Stimulated activated naive B cell treated with anti-CD40 and anti-IgM and Interleukin-4, amounts not matched to agents 10 μg/mL and 1 μg/mL and 100 μg/mL, for 72 hours (primary cell): ENCODE results near the gene CA7.
A peak's percentile ranks its signal among the peaks of the same experiment; 100 is the strongest.

Source experiments
- ATAC-seq, 2 donors: fragments of 150-1000 bp; cut with Tn5 transposase; replicated peaks; 2 replicates each; pipeline ENCODE4 v1.10.0; 2021; ENCODE audit warnings: moderate library complexity in 1 of 2
- DNase-seq: peaks from one replicate; pipeline ENCODE4 v3.0.0; 2021
- H3K27ac Mint-ChIP-seq: one replicate; pipeline ENCODE4 v1.8.0; 2022; ENCODE audit warnings: mild to moderate bottlenecking, mixed read lengths
- H3K27me3 Mint-ChIP-seq, 2 donors: one replicate each; pipeline ENCODE4 v1.8.0; 2022; ENCODE audit warnings: mixed read lengths in 2 of 2
- H3K36me3 Mint-ChIP-seq, 2 donors: one replicate each; pipeline ENCODE4 v1.8.0; 2022; ENCODE audit warnings: mixed read lengths in 2 of 2, mild to moderate bottlenecking in 1 of 2
- H3K4me1 Mint-ChIP-seq, 2 donors: one replicate each; pipeline ENCODE4 v1.8.0; 2022; ENCODE audit warnings: mixed read lengths in 2 of 2, mild to moderate bottlenecking in 1 of 2
- H3K4me3 Mint-ChIP-seq, 2 donors: one replicate each; pipeline ENCODE4 v1.8.0; 2022; ENCODE audit warnings: mild to moderate bottlenecking in 2 of 2, mixed read lengths in 2 of 2, moderate library complexity in 1 of 2
- H3K9me3 Mint-ChIP-seq, 2 donors: one replicate each; pipeline ENCODE4 v1.8.0; 2022; ENCODE audit warnings: mixed read lengths in 2 of 2, mild to moderate bottlenecking in 1 of 2

CA7 gene

DNA sequence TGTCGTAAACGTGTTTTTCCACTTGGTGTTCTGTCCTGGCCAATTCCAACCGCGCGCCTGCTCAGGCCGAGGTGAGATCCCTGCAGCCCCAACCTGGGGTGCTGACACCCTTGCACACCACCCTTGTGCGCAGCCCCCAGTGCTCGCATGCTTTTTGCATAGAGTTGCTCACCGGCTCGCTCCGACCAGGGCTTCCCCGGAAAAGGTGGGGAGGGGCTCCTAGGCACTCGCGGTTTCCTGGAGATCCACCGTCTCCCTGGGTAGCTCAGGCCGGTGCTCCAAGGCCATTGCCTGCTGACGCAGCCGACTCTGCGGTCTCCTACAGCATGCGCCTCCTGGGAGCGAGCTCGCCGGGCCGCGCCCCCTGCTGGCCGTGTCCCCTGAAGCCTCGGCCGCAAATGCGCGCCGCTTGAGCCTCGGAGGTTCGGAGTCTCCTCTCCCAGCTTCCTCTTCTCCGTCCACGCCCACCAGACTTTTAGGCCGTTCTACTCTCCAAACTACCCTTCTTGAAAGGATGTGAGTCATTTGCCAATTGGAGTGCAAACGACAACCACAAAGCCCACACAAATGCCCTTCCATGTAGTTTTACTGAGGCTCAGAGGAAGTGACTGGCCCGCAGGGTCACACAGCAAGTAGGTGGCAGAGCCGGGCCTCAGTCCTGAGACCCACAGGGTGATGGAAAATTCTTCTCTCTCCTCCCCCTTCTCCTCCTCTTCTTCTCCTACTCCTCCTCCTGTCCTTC, 28.9 kb downstream of the CA7 start:
- Mint-ChIP-seq H3K4me3 (peak overlapping the region; percentile 81 to 82), H3K36me3 (peaks cover 3 to 5% of the 10 kb centered on the region in 2 donors), H3K27ac (peak overlapping the region; percentile 0), H3K27me3 (peaks cover 6 to 10% of the 10 kb centered on the region in 2 donors), H3K9me3 (peaks cover 3 to 8% of the 10 kb centered on the region in 2 donors), H3K4me1 (peaks cover 16 to 31% of the 10 kb centered on the region in 2 donors)
- ATAC-seq, result peak; percentile 88 to 92
- DNase-seq, result peak; percentile 95

DNA sequence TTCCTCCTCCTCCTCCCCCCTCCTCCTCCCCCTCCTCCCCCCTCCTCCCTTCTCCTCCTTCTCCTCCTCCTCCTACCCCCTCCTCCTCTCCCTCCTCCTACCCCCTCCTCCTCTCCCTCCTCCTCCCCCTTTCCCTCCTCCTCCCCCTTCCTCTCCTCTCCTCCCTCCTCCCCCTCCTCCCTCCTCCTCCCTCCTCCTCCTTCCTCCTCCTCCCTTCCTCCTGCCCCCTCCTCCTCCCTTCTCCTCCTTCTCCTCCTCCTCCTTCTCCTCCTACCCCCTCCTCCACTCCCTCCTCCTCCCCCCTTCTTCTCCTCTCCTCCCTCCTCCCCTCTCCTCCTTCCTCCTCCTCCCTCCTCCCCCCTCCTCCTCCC, 29.5 kb downstream of the CA7 start:
- no peak for ATAC-seq
- H3K4me1 Mint-ChIP-seq, result peaks cover 22 to 35% of the 10 kb centered on the region in 2 donors
- no peak overlapping the region for H3K4me3 Mint-ChIP-seq
- peaks cover 3 to 5% of the 10 kb centered on the region in 2 donors for H3K36me3 Mint-ChIP-seq
- peaks cover 3 to 8% of the 10 kb centered on the region in 2 donors for H3K9me3 Mint-ChIP-seq
- peaks cover 6 to 10% of the 10 kb centered on the region in 2 donors for H3K27me3 Mint-ChIP-seq
- peak overlapping the region; percentile 93 for H3K27ac Mint-ChIP-seq
- no peak for DNase-seq

DNA sequence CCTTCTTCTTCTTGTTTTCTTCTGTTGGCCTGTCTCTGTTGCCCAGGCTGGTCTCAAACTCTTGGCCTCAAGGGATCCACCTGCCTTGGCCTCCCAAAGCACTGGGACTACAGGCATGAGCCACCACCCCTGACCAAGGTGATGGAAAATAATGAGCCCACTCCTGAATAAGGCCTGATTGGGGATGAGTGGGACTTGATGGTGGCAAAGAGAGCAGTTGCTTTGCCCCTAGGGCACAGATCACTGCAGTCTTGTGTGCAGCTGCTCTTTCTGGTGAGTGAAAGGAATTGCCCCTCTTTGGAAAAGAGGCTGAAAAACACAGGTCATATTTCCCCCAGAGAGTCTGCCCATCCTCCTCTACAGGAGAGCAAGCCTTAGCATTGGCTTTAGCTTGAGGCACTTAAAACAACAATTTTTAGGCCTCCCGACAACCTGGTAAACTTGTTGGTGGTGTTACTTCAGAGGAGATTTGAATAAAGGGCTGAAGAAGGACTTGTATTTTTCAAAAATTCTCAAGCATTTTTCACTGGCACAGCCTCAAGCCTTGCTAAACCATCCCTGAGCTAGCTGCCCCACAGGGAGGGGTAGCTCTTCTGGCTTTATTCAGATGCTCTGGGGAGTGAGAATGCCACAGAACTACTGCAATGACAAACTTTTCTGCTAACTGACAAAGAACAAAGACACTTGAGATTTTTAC, 30.0 kb downstream of the CA7 start:
- ATAC-seq, result no peak
- Mint-ChIP-seq H3K27me3 (peaks cover 6 to 10% of the 10 kb centered on the region in 2 donors), H3K4me1 (peaks cover 22 to 38% of the 10 kb centered on the region in 2 donors), H3K9me3 (peaks cover 3 to 8% of the 10 kb centered on the region in 2 donors), H3K27ac (peak overlapping the region; percentile 93), H3K4me3 (peak overlapping the region in 1 of 2 donors; percentile 60), H3K36me3 (peaks cover 3 to 5% of the 10 kb centered on the region in 2 donors)
- no peak for DNase-seq

- H3K27me3 Mint-ChIP-seq, result no peaks in the 10 kb centered on the region
- peaks cover 3 to 8% of the 10 kb centered on the region in 2 donors for H3K9me3 Mint-ChIP-seq
- H3K4me1 Mint-ChIP-seq, result peaks cover 26 to 49% of the 10 kb centered on the region in 2 donors
- peak; percentile 51 to 53 for ATAC-seq
- H3K27ac Mint-ChIP-seq, result peak overlapping the region; percentile 37
- peak; percentile 65 for DNase-seq
- H3K36me3 Mint-ChIP-seq, result peaks cover 3 to 7% of the 10 kb centered on the region in 2 donors
- peak overlapping the region; percentile 41 for H3K4me3 Mint-ChIP-seq
These were observed 33.9 kb downstream of the CA7 start for GRCh38 chr16:66878067-66878466.

GRCh38 chr16:66880288-66881013, 36.2 kb downstream of the CA7 start, which contains the start of gene PDP2:
TSS of gene PDP2 (plus strand) at chr16:66880515. CDS start at chr16:66884285, 3,770 bp downstream.
- Mint-ChIP-seq H3K4me1 (peaks cover 19 to 38% of the 10 kb centered on the region in 2 donors), H3K4me3 (peak within 1 kb of the TSS; percentile 95 to 97), H3K27me3 (no peaks in the 10 kb centered on the region), H3K9me3 (peaks cover 3 to 4% of the 10 kb centered on the region in 2 donors), H3K27ac (peak within 1 kb of the TSS; percentile 93), H3K36me3 (peaks cover 13 to 17% of the 10 kb centered on the region in 2 donors)
- ATAC-seq, result peak; percentile 94 to 95
- peak; percentile 91 for DNase-seq

DNA sequence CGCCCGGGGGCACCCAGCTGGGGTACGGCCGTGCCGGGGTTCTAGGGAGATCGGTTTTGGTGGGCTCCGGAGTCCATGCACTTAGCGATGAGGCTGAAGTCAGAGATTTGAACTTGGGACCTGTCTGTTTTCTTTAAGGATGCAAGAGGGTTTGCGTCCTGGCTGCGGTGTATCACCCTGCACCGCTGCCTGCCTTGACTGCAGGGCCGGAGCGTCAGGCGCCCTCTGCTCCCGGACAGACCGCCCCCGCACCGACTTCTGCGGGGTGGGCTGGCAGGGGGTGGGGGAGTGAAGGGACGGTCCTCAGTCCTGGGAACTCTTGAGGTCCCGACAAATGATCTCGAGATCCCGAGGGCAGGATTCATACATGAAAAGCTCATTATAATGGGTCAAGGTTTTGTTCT, 36.8 kb downstream of the CA7 start:
- H3K4me3 Mint-ChIP-seq, result peak overlapping the region; percentile 95 to 97
- H3K4me1 Mint-ChIP-seq, result peaks cover 19 to 41% of the 10 kb centered on the region in 2 donors
- ATAC-seq, result peak in 1 of 2 donors; percentile 11

DNA sequence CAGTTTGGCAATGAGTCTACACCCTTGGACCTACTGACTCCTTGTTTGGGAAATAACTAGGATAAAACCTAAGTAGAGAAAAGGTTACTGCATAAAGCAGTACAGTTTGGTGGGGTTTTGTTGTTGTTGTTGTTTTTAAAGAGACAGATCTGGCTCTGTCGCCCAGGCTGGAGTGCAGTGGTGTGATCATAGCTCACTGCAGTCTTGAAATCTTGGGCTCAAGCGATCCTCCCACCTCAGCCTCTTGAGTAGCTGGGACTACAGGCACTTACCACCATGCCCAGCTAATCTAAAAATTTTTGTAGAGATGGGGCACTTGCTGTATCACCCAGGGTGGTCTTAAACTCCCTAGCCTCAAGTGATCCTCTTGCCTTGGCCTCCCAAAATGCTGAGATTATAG, 37.3 kb downstream of the CA7 start:
- ATAC-seq (no peak), DNase-seq (no peak)
- Mint-ChIP-seq H3K4me1 (peaks cover 19 to 41% of the 10 kb centered on the region in 2 donors), H3K27ac (peak overlapping the region; percentile 9), H3K4me3 (peak overlapping the region; percentile 50 to 95), H3K36me3 (peaks cover 12 to 21% of the 10 kb centered on the region in 2 donors), H3K9me3 (no peaks in the 10 kb centered on the region), H3K27me3 (no peaks in the 10 kb centered on the region)

More for the DNA sequence above, 36.8 kb downstream of the CA7 start:
- no peak overlapping the region for H3K27ac Mint-ChIP-seq
- no peaks in the 10 kb centered on the region for H3K27me3 Mint-ChIP-seq
- no peak for DNase-seq
- H3K9me3 Mint-ChIP-seq, result peaks cover 3% of the 10 kb centered on the region in 2 donors
- peaks cover 15 to 19% of the 10 kb centered on the region in 2 donors for H3K36me3 Mint-ChIP-seq

- Mint-ChIP-seq H3K4me3 (no peak overlapping the region), H3K27me3 (no peaks in the 10 kb centered on the region), H3K27ac (no peak overlapping the region), H3K36me3 (peaks cover 17 to 25% of the 10 kb centered on the region in 2 donors), H3K9me3 (no peaks in the 10 kb centered on the region), H3K4me1 (peaks cover 19 to 45% of the 10 kb centered on the region in 2 donors)
- ATAC-seq (no peak), DNase-seq (no peak)
These were observed 37.8 kb downstream of the CA7 start for GRCh38 chr16:66881964-66882508.

- Mint-ChIP-seq H3K4me1 (peaks cover 19 to 50% of the 10 kb centered on the region in 2 donors), H3K4me3 (no peak overlapping the region), H3K27ac (no peak overlapping the region), H3K27me3 (no peaks in the 10 kb centered on the region), H3K9me3 (no peaks in the 10 kb centered on the region), H3K36me3 (peaks cover 18 to 29% of the 10 kb centered on the region in 2 donors)
- ATAC-seq, result no peak
- no peak for DNase-seq
These were observed 38.5 kb downstream of the CA7 start for GRCh38 chr16:66882702-66883101.

DNA sequence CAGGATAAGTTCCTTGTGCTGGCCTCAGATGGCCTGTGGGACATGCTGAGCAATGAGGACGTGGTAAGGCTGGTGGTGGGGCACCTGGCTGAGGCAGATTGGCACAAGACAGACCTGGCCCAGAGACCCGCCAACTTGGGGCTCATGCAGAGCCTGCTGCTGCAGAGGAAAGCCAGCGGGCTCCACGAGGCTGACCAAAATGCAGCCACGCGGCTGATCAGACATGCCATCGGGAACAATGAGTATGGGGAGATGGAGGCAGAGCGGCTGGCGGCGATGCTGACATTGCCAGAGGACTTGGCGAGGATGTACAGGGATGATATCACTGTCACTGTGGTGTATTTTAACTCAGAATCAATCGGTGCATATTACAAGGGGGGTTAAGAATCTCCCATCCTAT, 41.3 kb downstream of the CA7 start:
- Mint-ChIP-seq H3K36me3 (peaks cover 26 to 37% of the 10 kb centered on the region in 2 donors), H3K4me3 (no peak overlapping the region), H3K27me3 (no peaks in the 10 kb centered on the region), H3K4me1 (peaks cover 2 to 33% of the 10 kb centered on the region in 2 donors), H3K9me3 (no peaks in the 10 kb centered on the region), H3K27ac (no peak overlapping the region)
- ATAC-seq (no peak), DNase-seq (no peak)

DNA sequence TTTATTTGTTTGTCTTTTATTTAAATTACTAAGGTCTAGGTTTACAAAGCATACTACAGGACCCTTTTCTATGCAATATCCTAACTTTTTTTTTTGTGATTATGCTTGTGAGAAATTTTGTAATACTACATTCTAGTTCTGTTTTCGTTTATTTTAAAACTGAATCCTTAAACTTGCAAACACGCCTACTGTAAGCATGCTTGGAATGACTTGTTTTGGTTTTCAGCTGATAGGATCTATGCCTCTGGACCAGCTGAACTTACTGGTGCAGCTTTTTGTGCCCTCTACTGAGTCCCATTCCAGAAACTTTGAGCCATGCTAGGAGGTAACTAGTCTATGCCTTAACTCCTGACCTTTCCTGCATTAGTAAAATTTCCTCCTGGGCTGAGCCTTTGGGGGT, 42.1 kb downstream of the CA7 start:
- ATAC-seq (no peak), DNase-seq (no peak)
- no peaks in the 10 kb centered on the region for H3K27me3 Mint-ChIP-seq
- H3K27ac Mint-ChIP-seq, result no peak overlapping the region
- H3K4me1 Mint-ChIP-seq, result peaks cover 2 to 31% of the 10 kb centered on the region in 2 donors
- no peak overlapping the region for H3K4me3 Mint-ChIP-seq
- H3K9me3 Mint-ChIP-seq, result no peaks in the 10 kb centered on the region
- H3K36me3 Mint-ChIP-seq, result peaks cover 26 to 41% of the 10 kb centered on the region in 2 donors

DNA sequence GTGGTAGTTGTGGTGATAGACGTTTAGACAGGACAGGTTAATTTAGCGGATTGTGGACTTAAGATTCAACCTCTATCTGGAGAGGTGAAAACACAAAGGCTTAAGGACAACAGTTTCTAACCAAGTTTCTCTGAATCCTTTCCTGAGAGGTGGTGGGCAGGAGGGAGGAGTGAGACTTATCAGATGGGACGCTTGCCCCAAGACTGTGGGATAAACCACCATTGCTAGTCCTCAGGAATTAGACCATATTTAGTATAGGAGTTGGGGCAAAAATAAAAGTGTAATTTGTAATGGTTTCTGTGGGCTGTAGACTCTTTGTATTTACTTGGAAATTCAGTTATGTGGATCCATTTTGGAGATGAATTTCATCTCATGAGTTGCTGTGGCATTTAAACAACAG, 42.7 kb downstream of the CA7 start:
- Mint-ChIP-seq H3K27ac (no peak overlapping the region), H3K4me3 (no peak overlapping the region), H3K27me3 (no peaks in the 10 kb centered on the region), H3K9me3 (no peaks in the 10 kb centered on the region), H3K36me3 (peaks cover 26 to 43% of the 10 kb centered on the region in 2 donors), H3K4me1 (peaks cover 2 to 27% of the 10 kb centered on the region in 2 donors)
- no peak for DNase-seq
- no peak for ATAC-seq

DNA sequence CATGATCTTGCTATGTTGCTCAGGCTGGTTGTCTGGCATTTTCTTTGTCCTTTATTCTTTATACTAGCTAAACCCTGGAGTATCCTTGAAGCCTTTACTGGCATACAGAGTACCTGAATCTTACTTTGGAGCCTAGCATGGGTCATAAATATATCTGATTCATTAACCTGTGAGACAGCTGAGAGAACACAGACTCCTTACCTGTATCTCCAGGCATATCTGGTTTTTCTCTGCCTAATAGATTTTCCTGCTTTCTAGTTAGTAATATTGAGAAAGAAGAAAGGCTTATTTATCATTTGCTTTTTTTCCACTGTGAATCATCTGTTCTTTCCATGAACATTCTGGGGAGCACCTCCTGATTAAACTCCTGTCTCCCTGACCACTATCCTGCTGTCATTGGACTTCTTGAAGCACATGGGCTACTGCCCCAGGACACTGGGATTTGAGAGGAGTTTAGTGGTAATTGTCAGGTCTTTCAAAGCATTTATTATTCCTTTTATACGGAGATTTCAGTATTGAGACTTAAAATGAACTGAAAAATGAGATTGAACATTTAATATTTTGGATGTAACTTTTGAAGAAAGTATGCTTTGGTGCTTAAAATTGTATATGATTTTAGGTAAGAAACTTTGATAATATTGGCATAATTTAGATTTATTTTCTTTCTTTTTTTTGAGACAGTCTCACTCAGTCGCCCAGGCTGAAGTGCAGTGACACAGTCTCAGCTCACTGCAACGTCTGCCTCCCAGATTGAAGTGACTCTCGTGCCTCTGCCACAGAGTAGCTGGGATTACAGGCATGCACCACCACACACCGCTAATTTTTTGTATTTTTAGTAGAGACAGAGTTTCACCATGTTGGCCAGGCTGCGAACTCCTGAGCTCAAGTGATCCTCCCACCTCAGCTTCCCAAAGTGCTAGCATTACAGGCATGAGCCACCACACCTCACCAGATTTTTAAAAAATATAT, 44.7 kb downstream of the CA7 start:
- no peak overlapping the region for H3K27ac Mint-ChIP-seq
- no peaks in the 10 kb centered on the region for H3K9me3 Mint-ChIP-seq
- DNase-seq (no peak), ATAC-seq (no peak)
- H3K36me3 Mint-ChIP-seq, result peaks cover 26 to 50% of the 10 kb centered on the region in 2 donors
- H3K27me3 Mint-ChIP-seq, result no peaks in the 10 kb centered on the region
- H3K4me3 Mint-ChIP-seq, result no peak overlapping the region
- H3K4me1 Mint-ChIP-seq, result peaks cover 0 to 23% of the 10 kb centered on the region in 2 donors
